Adrenal gland (tissue), 5 donors: Measurements from ENCODE around the gene RUSC2.

Source experiments
- CTCF ChIP-seq, 6 experiments: fragments of 450-650 bp in 4 of 6; fragments of 200-600 bp in 2 of 6; sonication (generic) in 1 of 6; IDR thresholded peaks; 1 replicate in 5 of 6; 2 replicates in 1 of 6; pipeline versions ENCODE4 v1.5.1 to v1.8.0; 2016 to 2021; ENCODE audit warnings: antibody characterized with exemption in 6 of 6, mild to moderate bottlenecking in 2 of 6, moderate library complexity in 1 of 6
- POLR2A ChIP-seq, 2 donors: fragments of 450-650 bp; IDR thresholded peaks; one replicate each; pipeline ENCODE4 v1.6.1; 2017; ENCODE audit warnings: antibody characterized with exemption in 2 of 2, mild to moderate bottlenecking in 2 of 2, moderate library complexity in 1 of 2
- donor health status: DM: no; HTN: no; CAD: no.

- TF ChIP-seq CTCF (IDR thresholded peaks at IDR 0.05) (no peak), POLR2A (IDR thresholded peaks at IDR 0.05) (no peak)
Observed at GRCh38 chr9:35488566-35489312, 1.2 kb upstream of the RUSC2 start.
